ENCODE measurements around the gene MUC5AC.

MUC5AC gene

DNA sequence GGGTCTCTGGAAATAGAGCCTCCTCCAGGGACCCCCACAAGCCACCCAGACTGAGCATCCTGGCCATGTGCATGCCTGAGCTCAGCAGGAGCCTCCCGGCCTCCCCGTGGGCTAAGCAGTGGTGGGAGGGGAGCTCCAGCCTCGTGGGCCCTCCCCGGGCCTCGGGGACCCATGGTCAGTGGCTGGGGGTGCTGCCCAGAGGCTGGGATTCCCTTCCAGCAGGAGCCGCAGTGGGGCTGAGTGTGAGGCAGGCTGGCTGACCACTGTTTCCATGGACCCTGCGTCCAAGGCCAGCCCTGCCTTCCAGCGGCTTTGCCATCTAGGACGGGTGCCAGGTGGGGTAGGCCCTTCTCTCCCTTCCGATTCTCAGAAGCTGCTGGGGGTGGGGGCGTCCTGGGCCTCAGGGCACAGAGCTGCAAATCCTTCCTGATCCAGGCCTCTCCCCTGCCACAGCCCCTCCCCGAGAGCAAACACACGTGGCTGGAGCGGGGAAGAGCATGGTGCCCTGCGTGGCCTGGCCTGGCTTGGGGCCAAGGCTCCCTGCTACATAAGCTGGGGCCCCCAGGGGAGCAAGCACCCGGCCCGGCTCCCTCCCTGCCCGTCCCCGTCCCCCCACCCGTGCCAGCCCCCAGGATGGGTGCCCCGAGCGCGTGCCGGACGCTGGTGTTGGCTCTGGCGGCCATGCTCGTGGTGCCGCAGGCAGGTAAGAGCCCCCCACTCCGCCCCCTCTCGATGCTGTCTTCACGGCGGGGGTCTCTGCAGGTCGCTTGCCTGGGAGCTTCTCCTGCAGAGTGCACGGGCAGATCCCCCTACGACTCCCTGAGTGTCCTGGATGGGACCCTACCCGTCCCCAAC is 65.0 kb downstream of the MUC5AC start, which contains the start of gene MUC5B:
MUC5B (plus strand) TSS at position 576 of the 855 bp plus-strand sequence; CDS start at position 634, 58 bp downstream.
- no peak for TF ChIP-seq CTCF (conservative IDR thresholded peaks at IDR 0.05; ENCODE audit: low read length)
- no peak for DNase-seq (ENCODE audit: low read depth)
- H3K4me3 ChIP-seq (ENCODE audit: low read length), result no peak within 1 kb of the TSS

DNA sequence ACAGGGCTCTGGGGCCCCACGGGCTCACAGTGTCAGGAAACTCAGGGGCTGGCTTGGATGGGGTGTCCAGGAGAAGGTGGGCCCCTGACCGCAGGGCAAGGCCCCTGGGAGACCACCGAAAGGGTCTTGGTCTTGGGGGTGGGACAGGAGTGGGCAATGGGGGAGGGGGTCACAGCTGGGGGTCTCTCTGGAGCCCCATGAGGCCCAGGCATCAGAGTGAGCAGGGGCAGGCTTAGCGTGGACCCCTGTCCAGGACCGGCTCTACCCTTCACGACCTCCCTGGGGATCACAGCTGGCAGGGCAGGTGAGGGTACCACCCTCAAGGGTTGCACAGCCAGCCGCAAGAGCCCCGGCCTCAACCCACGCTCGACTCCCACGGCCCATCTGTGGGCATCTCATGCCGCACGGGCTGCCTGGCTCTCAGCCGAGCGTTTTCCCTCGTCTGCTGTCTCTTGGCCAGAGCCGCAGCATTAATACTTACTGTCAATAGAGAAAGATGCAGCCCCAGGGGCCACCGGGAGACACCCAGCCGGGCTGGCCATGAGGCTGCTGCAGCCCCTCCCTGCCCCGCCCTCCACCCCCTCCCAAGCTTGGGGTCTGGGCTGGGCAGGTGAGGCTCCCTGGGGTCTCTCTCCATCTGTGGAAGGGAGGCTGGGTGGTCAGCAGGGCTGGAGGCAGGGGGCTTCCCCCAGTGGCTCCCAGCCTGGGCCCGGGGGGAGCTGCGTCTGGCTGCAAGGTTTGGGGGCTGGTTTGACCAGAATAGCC is 65.8 kb downstream of the MUC5AC start:
- H3K4me3 ChIP-seq (ENCODE audit: low read length), result no peak overlapping the region
- no peak for DNase-seq (ENCODE audit: low read depth)
- no peak for TF ChIP-seq CTCF (conservative IDR thresholded peaks at IDR 0.05; ENCODE audit: low read length)

- H3K4me3 ChIP-seq (ENCODE audit: low read length), result no peak overlapping the region
- DNase-seq (ENCODE audit: low read depth), result no peak
- TF ChIP-seq CTCF (conservative IDR thresholded peaks at IDR 0.05; ENCODE audit: low read length), result no peak
These were observed 66.3 kb downstream of the MUC5AC start for GRCh38 chr11:1224111-1224490.

GRCh38 chr11:1224491-1225385 is 67.0 kb downstream of the MUC5AC start:
- no peak for TF ChIP-seq CTCF (conservative IDR thresholded peaks at IDR 0.05; ENCODE audit: low read length)
- H3K4me3 ChIP-seq (ENCODE audit: low read length), result no peak overlapping the region
- DNase-seq (ENCODE audit: low read depth), result no peak

GRCh38 chr11:1225386-1226225 is 67.9 kb downstream of the MUC5AC start:
- H3K4me3 ChIP-seq (ENCODE audit: low read length), result no peak overlapping the region
- DNase-seq (ENCODE audit: low read depth), result no peak
- TF ChIP-seq CTCF (conservative IDR thresholded peaks at IDR 0.05; ENCODE audit: low read length), result no peak
